ENCODE results near the gene ZSCAN18.

The ZSCAN18 gene

DNA sequence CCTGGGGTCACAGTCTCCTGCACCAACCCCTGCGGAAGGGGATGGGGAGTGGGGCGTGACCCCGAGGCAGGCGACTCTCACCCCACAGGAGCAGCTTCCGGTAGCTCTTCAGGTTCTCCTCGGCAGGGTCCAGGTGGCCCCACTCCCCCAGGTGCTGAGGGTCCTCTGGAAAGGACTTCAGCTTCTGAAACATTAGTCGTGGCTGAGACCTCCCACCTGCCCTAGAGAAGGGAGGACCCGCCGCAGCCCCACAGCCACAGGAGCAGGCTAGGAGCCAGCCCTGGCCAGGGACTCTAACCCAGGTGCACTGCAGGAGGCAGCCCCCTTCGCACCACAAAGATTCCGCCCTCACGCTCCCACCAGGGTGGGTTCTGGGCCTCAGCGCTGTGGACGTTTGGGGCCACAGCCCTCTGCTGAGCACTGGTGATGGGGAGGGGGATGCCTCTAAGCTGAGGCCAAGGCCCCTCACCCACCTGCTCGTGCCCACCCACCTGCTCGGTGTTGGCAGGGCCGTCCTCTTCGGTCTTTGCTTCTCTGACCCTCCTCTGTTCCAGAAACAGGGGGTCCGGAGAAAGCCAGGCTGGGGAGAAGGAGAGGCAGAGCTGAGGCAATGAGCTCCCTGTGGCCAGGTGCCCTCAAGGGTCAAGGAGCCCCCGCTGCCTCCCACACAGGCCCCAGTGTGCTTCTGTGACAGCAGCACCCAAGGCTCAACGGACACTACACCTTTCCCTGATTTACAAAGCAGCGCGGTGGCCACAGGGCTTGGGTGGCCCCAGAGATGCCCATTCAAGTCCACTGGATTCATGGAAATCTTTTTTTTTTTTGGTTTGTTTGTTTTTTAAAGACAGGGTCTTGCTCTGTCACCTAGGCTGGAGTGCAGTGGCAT is 11.0 kb downstream of the ZSCAN18 start:
- DNase-seq: no peak

DNA sequence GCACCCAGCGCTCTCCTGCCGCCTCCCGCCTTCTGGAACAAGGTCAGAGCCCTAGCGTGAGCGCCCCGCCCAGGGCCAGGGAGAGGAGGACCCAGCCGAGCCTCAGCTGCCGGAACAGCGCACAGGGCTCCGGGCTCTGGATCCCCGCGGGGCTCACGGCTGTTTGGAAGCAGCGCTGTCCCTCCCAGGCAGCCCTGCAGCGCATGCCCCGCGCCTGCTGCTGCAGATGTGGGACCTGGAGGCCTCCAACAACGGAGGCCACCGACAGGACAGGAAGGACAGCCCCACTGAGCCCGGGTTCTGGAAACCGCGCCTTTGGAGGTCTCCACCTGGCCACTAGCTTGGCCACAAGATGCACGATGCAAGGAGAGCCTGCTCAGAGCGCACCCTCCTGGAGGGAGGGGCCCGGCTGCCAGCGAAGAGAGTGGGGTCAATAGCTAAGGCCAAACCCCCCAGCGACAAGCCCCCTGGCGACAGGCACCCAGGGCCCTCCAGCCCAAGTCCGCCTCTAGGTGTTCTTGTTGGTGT is 12.6 kb downstream of the ZSCAN18 start:
- DNase-seq: no peak

DNA sequence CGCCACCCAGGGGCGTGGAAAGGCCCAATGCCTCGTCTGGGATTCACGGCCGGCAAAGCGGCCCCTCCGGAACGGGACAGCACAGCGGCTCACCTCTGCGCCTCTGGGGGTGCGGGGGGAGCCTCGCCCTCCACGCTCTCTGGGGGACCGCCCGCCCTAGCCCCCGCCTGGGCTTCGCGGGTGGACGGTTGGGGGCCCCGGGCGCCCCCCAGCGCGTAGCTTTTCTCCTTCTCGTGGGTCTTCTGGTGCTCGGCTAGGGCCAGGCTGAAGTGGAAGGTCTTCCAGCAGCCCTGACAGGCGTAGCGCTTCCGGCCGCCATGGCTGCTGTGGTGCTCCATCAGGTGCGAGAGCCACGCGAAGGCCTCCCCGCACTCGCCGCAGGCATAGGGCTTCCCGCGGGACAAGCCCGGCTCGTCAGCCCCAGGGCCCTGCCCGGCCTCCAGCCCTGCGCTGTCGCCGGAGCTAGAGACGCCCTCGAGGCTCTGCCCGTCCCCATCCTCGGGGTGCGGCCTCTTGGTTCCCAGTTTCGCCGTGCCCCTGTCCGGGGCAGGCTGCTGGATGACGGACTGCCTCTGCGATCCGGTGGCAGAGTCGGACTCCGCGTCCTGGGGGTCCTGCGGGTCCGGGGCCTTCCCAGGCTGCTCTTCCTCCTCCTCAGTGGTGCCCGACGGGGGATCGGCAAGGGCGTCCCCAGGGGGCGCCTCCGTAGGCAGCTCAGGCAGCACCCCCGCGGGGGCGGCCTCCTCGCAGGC is 13.3 kb downstream of the ZSCAN18 start:
- DNase-seq: no peak

DNA sequence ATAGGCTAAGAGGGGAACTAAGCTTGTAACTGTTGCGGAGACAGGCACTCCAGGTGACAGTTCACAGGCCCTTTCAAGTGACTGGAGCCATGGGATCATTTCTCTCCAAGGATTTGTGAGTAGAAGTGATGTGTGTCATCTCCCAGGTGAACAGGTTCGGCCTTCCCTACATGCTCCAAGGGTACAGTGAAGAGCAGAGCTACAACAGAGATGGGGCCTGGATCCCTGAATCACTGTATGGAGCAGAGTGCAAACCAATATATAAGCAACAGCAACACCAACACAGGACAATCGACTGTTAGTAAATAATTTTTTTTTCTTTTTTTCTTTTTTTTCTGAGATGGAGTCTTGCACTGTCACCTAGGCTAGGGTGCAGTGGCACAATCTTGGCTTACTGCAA is 15.0 kb downstream of the ZSCAN18 start:
- DNase-seq: no peak

DNA sequence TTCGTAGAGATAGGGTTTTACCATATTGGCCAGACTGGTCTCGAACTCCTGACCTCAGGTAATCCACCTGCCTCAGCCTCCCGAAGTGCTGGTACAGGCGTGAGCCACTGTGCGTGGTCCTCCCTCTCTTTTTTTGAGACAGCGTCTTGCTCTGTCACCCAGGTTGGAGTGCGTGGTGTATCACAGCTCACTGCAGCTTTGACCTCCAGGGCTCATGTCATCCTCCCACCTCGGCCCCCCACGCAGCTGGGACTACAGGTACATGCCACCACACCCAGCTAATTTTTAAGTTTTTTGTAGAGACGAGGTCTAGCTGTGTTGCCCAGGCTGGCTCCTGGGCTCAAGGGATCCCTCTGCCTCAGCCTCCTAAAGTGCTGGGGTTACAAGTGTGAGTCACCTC is 18.2 kb downstream of the ZSCAN18 start:
- DNase-seq: no peak

DNA sequence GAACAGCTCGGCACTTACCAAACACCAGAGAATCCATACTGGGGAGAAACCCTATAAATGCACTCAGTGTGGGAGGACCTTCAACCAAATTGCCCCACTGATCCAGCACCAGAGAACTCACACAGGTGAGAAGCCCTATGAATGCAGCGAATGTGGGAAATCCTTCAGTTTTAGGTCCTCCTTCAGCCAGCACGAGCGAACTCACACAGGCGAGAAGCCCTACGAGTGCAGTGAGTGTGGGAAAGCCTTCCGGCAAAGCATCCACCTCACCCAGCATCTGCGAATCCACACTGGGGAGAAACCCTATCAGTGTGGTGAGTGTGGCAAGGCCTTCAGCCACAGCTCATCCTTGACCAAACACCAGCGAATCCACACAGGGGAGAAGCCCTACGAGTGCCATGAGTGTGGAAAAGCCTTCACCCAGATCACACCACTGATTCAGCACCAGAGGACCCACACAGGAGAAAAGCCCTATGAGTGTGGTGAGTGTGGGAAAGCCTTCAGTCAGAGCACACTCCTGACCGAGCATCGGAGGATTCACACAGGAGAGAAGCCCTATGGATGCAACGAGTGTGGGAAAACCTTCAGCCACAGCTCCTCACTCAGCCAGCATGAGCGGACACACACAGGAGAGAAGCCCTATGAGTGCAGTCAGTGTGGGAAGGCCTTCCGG is 30.7 kb downstream of the ZSCAN18 start:
- no peak for DNase-seq

DNA sequence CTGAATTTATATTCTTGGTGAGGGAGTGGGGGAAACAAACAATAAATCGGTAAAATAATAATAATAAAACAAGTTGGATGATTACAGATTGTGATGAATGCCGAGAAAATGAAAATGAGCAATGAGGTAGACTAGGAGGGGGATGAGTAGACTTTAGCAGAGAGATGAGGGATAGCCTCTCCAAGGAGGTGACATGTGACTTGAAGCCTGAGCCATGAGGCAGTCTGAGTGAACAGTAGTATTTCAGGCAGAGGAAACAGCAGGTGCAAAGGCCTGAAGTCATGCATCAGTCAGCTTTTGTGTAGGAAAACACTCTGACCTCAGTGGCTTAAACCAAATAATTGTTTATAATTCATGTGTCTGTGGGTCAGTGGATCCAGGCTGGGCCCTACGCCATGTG is 34.3 kb downstream of the ZSCAN18 start:
- no peak for DNase-seq

DNA sequence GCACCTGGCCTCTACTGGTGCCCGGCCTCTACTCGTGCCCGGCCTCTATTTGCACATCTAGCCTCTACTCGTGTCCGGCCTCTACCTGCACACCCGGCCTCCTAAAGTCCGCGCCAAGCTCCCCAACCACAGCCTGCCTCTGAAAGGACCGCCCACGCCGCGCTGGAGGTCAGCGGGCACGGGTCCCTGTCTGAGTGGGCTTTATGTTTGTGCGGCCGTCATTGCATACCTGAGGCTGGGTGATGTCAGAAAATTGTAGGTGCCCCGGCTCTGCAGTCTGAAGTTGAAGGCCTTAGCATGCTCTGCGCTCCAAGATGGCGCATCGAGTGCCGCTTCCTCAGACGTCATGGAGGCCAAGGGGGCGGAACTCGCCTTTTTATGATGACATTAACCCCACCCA is 37.8 kb downstream of the ZSCAN18 start:
- DNase-seq: no peak

DNA sequence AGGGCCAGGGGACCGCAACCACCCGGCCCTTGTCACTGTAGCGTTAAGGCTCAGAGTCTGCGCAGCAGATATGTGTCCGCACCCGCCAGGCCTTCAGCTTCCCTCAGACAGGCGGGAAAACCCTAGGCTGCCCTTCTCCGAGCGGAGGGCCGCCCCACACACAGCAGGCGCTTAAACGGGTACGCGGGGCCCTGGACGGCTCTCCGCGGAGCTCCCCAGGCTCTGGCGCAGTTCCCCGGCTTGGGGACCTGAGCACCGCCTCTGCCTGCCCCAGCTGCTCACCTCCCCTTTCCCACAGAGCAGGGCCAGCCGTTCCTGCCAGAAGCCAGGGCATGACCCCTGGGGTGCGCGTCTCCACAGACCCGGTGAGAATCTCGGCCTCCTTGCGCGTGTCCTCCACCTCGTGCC is 38.4 kb downstream of the ZSCAN18 start:
- no peak for DNase-seq

DNA sequence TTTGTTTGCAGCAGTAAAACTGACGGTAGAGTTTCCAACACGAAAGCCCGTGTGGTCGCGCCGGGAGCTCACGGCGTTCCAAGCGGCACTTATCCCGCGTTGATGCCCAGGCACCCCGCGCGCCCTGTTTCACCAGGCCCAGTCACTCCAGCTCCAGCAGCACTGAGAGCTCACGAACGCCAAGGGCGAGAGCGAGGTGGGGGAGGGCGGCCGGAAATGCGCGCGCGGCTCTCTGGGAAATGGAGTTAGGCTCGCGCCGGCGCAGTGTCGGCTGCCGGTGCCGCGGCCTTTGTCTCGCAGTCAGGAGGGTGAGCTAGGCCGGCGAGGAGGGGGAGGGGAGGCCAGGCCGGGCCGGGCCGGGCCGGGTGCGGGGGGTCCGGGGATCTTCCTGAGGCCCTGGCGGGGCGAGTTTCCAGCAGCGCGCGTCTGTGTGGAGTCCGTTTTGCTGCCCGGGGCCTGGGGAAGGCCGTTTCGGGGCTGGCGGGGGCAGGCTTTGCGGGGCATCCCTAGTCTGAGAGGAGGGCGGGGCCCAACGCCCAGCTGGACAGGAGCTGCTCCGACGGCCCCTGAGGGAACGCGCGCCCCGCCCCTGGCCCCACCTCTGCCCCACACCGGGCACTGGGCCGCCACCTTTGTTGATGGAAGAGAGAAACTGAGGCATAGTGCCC is 38.9 kb downstream of the ZSCAN18 start, which contains the start of gene ZNF135:
ZNF135 (plus strand) TSS at position 280 of the 668 bp plus-strand sequence. CDS start 721 bp downstream, outside the sequence.
- DNase-seq: peak; percentile 52

DNA sequence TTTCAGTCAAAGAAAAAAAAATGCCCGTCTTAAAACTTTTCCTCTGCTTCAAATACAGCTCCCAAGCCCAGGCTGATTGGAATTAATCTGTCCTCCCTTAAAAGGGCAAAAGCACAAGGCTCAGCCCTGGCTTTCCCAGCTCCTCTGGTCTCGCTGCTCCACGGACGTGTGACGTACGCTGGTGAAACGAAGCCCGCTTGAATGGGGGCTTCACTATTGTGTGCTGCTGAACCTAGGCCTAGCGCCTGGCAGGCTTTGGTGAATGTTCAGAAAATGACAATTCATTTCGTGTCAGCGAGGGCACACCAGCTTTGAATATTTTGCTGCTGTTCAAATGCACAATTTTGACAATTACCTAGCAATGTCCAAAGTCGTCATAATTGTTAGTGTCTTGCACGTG is 39.6 kb downstream of the ZSCAN18 start:
- DNase-seq: no peak

DNA sequence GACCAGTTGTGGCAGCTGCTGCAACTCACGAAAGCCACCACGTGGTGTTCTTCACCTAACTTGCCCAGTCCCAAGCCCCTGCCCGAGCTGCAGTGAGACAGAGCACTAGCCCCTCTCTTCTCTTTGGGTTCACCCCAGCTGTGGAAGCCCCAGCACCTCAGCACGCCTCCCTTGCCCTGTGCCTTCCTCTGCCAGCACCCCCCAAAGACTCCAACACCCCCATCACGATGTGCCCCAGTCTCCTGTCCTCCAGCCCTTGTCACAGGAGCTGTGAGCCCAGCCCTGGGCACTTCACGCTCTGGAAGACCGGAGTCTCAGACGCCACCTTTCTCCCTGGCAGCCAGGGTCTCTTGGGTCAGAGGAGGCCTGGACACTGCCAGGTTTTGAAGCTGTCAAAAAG is 41.2 kb downstream of the ZSCAN18 start:
- DNase-seq: no peak

DNA sequence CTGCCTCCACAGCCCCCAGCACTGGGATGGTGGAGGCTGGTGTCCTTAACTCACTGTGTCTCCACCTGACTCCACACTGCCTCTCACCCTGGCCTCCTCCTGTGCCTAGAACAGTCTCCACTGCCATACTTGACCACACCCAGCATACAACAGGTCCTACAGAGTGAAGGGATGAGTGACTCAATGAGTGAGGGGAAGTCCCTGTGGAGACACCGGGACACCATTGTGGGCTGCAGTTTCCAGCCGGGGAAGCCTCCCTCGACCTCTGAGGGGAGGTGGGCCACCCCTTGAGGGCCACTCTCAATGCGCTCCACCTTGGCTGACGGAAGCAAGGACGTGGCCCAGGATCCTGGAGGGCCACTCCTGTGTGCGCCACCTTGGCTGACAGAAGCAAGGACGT is 41.8 kb downstream of the ZSCAN18 start:
- DNase-seq: no peak

DNA sequence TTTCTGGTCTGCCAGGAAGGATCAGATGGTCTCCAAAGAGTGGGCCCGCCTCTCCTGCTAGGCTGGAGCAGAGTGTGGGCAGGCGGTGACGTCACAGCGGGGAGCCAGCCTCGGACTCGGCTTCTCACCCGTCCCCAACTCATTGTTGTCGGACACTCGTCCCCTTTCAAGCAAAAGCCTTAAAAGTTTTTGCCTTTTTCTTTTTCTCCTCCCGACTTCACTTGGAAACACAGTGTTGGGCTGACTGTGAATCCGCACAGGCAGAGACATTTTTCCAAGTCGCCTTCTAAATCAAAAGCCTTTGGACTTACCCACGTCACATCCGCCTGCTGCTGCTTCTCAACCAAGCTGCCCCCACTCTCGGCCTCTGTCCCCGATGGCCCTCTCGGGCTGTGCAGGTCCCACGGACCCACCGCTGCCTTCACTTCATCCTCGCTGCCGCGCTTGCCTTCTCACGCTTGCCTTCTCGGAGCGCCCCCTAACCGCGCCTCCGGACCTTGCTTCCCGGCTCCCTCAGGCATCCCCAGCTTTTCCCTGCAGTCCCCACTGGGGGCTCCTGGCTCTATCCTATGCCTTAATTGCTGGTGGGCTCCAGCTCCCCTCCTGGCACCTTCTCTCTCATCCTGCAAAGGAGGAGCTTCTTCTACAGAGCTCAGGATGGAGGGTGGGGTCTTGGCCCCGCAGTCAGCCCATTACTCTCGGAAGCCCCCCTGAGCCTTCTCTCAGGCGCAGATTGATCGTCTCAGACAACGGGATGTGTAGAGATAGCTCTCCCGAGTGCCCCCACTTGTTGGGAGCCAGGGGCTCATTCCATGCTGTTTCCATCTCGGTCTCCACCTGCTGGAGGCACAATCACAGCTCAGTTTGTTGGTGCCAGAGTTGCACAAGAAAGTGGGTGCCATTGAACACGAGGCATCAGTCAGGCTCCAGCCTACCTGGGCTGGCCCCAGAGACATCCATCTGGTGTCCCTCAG is 42.8 kb downstream of the ZSCAN18 start:
- no peak for DNase-seq

DNA sequence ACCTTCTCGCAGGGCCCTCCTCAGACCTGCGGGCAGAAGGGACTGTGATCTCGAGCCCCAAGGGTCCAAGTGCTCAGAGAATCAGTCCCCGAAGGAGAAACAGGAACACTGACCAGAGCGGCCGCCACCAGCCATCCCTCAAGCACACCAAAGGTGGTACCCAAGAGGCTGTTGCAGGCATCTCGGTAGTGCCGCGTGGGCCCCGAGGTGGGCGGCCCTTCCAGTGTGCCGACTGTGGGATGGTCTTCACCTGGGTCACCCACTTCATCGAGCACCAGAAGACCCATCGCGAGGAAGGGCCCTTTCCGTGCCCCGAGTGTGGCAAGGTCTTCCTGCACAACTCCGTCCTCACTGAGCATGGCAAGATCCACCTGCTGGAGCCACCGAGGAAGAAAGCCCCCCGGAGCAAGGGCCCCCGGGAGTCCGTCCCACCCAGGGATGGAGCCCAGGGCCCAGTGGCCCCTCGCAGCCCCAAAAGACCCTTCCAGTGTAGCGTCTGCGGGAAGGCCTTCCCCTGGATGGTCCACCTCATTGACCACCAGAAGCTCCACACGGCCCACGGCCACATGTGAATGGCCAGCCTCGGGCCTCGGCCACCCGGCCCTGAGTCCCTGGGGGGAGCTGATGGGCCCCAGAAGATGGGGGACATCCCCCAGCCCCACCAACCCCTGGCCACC is 44.4 kb downstream of the ZSCAN18 start:
- DNase-seq: no peak

DNA sequence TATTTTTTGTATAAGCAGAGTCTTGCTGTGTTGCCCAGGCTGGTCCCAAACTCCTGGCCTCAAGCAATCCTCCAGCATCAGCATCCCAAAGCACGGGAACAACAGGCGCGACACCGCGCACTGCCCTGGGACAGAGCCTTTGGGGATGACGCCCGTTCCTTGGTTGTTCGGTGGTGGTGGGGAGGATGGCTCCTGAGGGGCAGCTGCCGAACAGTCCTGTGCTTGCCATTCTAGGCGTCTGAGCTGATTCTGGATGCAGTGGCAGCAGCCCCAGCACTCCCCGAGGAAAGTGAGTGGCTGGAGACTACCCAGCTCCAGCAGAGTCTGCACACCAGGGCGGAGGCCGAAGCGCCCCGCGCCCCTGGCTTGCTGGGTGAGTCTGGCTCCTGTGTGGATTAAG is 45.8 kb downstream of the ZSCAN18 start:
- DNase-seq: no peak

DNA sequence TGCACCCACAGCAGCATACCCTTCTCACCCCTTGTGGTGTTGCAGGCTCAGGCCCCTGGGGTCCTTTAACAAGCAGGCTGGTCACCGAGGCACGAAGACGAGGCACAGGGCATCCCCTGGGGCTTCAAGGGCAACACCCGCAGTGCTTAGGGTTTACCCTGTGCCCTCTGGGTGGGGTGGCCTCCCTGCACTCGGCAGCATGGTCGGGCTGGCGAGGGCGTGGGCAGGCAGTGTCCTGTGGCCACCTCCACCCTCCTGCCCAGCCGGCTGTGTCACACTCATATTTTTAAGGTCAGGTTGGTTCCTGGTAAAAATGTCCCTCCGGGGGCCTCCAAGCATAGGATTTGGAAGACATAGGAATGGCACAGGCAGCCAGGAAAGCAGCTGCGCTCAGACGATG is 50.4 kb downstream of the ZSCAN18 start:
- DNase-seq: no peak

DNA sequence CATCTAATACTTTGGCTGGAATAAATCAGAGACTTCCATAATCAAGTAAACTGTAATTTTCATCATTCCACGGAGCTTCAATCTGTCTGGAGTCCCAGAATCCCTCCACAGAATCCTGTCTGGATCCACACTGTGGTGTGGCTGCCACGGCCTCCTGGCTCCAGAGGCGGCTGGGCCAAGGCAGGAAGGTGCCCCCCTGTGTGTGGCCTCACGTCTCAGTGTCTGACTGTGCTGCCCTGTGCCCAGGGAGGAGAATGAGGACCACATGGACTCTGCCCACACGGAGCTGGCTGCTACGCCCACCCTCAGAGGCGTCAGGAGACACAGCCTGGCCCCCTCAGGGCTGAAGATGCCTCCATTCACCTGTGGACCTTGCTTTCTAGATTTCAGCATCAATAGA is 51.2 kb downstream of the ZSCAN18 start:
- DNase-seq: no peak

DNA sequence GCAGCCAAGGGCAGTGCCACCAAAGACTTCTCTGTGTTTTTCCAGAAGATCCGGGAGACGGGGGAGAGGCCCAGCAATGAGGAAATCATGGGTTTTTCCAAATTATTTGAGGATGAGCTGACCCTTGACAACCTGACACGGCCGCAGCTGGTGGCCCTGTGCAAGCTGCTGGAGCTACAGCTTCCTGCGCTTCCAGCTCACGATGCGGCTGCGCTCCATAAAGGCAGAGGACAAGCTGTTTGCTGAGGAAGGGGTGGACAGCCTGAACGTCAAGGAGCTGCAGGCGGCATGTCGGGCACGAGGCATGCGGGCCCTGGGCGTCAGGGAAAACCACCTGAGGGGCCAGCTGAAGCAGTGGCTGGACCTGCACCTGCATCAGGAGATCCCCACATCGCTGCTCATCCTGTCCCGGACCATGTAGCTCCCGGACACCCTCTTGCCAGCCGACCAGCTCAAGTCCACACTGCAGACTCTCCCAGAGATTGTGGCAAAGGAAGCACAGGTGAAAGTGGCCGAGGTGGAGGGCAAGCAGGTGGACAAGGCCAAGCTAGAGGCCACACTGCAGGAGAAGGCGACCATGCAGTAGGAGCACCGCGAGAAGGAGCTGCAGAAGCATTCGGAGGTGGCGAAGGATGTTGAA is 52.5 kb downstream of the ZSCAN18 start:
- no peak for DNase-seq

DNA sequence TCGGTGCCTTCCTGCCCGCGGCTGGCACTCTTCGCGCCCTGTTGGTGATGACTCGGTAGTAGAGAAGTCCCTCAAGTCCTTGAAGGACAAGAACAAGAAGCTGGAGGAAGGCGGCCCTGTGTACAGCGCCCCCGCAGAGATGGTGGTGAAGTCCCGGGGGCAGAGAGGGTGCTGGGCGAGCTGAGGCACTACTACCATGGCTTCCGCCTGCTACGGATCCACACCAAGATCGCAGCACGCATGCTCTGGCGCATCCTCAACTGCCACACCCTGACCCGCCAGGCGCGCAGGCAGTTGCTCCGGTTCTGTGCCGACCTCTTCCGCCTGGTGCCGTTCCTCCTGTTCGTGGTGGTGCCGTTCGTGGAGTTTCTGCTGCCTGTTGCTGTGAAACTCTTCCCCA is 53.1 kb downstream of the ZSCAN18 start:
- DNase-seq: no peak

Measured in activated CD4-positive, alpha-beta T cell treated with anti-CD3 and anti-CD28 coated beads, Interleukin-2, amount 50 U/mL, for 1 hour (primary cell).